Pancreas (tissue), 10 donors: ENCODE measurements around the gene ITSN2. TPM values are rescaled to one million over a fixed set of nuclear protein-coding genes. Genes with fewer than 3 reads are reported as not detected.

Experiments
- ATAC-seq, 4 donors: fragments of 200-7000 bp; cut with Tn5 transposase; one replicate each; pipeline versions ENCODE4 v1.8.0 to v1.9.1; 2020; ENCODE audit warnings: mild to moderate bottlenecking in 4 of 4, moderate library complexity in 4 of 4
- DNase-seq, 6 donors: peaks; one replicate each; pipeline ENCODE4 v3.0.0-alpha.2; 2020
- FAIRE-seq: peaks from 2 replicates; lab custom pipeline; 2012; peaks lifted over from hg19 to GRCh38; lab: Jason Lieb, UNC
- H3K27ac ChIP-seq, 4 donors: fragments of 200-600 bp; sonication (generic); 1 replicate in 3 of 4; 2 replicates in 1 of 4; pipeline versions ENCODE4 v1.5.0 to v1.8.0; 2020
- H3K27me3 ChIP-seq, 4 donors: fragments of 200-600 bp; one replicate each; pipeline ENCODE4 v1.8.0; 2021
- H3K36me3 ChIP-seq, 3 donors: fragments of 200-600 bp; sonication (generic) in 1 of 3; one replicate each; pipeline versions ENCODE4 v1.5.0 to v1.8.0; 2020 to 2021
- H3K4me1 ChIP-seq, 3 donors: fragments of 200-600 bp; one replicate each; pipeline ENCODE4 v1.8.0; 2021
- H3K4me3 ChIP-seq, 4 donors: fragments of 200-600 bp; sonication (generic) in 2 of 4; one replicate each; pipeline versions ENCODE4 v1.5.0 to v1.8.0; 2020 to 2021
- H3K9me3 ChIP-seq, 4 donors: fragments of 200-600 bp; one replicate each; pipeline ENCODE4 v1.8.0; 2021
- CTCF ChIP-seq, 4 donors: fragments of 200-600 bp; sonication (generic) in 3 of 4; IDR thresholded peaks; one replicate each; pipeline versions ENCODE4 v1.5.0 to v1.8.0; 2021; ENCODE audit warnings: antibody characterized with exemption in 4 of 4
- WGBS, 2 donors: extraction: QIAGEN DNeasy Blood & Tissue Kit; methylation state at CpG; one replicate each; pipeline ENCODE4 v1.1.7; 2013; 5-methylcytosine and 5-hydroxymethylcytosine counted together
- intact Hi-C, 3 donors: fragments of 100-400 bp; cut with DNase I; formaldehyde crosslinking; loops; one replicate each; pipeline versions ENCODE4 v1.11.1 to v1.14.2; 2022
- polyA plus RNA-seq, 2 donors: library from polyadenylated mRNA; stranded (reverse); fragments of 200-250 nt; gene quantifications; one replicate each; pipeline ENCODE4 v1.2.3, GENCODE V29; 2013
- total RNA-seq, 6 donors: library from RNA; stranded (reverse); fragmentation: NEBNext Ultra II Directional in 4 of 6; extraction: Animal tissue kit (Norgen Biotek cat#: 25700) in 4 of 6; gene quantifications; one replicate each; pipeline versions ENCODE4 v1.2.1 to v1.2.4, GENCODE V29; 2021 to 2023
- donor health status: healthy with polysubstance abuse.
- donor health status: DM: no; HTN: no; CAD: no; lungs with moderate emphysema.
- donor health status: DM: no; HTN: no; CAD: no.
- donor health status: control.
- donor health status: control.
- donor health status: Bipolar disorder and iron deficiency.
- donor health status: DM: yes; HTN: yes; CAD: no.
- donor health status: DM: no; HTN: no; CAD: no.
- donor health status: DM: no; HTN: no; CAD: no.
- donor health status: DM: yes; HTN: yes; CAD: no.

Gene ITSN2
- total and polyA plus RNA-seq, 8 donors = 23.8 to 42.0 (median 31.4) TPM

GRCh38 chr2:24403168-24403831, 43.0 kb upstream of the ITSN2 start:
- H3K4me1 ChIP-seq = no peaks in the 10 kb centered on the region
- no peak overlapping the region for H3K27ac ChIP-seq
- WGBS, 2 donors = 71 to 77% methylated on average over 12 to 13 of the region's 22 CpGs
- H3K4me3 ChIP-seq = no peak overlapping the region
- DNase-seq = no peak
- TF ChIP-seq CTCF (IDR thresholded peaks at IDR 0.05) = no peak
- FAIRE-seq = no peak
- intact Hi-C loops = no loop called here
- no peaks in the 10 kb centered on the region for H3K27me3 ChIP-seq
- no peak for ATAC-seq
- no peaks in the 10 kb centered on the region for H3K36me3 ChIP-seq
- H3K9me3 ChIP-seq = no peaks in the 10 kb centered on the region

- Histone ChIP-seq H3K4me3 (peak overlapping the region in 2 of 4 donors; percentile 8 to 23), H3K27me3 (no peaks in the 10 kb centered on the region), H3K36me3 (no peaks in the 10 kb centered on the region), H3K27ac (no peak overlapping the region), H3K9me3 (no peaks in the 10 kb centered on the region), H3K4me1 (no peaks in the 10 kb centered on the region)
- DNase-seq (peak in 3 of 6 donors; percentile 26 to 60 (median 54)), FAIRE-seq (no peak), ATAC-seq (peak in 3 of 4 donors; percentile 15 to 38 (median 24))
- 19 to 25% methylated on average over 35 to 38 of the region's 38 CpGs for WGBS, 2 donors
- TF ChIP-seq CTCF (IDR thresholded peaks at IDR 0.05) = no peak
- intact Hi-C loops = no loop called here
These were observed 42.1 kb upstream of the ITSN2 start for GRCh38 chr2:24402242-24403097.

- ATAC-seq = peak in 1 of 4 donors; percentile 26
- H3K36me3 ChIP-seq = no peaks in the 10 kb centered on the region
- H3K4me3 ChIP-seq = no peak overlapping the region
- no peak for TF ChIP-seq CTCF (IDR thresholded peaks at IDR 0.05)
- no peaks in the 10 kb centered on the region for H3K27me3 ChIP-seq
- no peaks in the 10 kb centered on the region for H3K9me3 ChIP-seq
- 75 to 78% methylated on average over 18 of the region's 18 CpGs for WGBS, 2 donors
- DNase-seq = no peak
- no peak for FAIRE-seq
- H3K27ac ChIP-seq = no peak overlapping the region
- H3K4me1 ChIP-seq = no peaks in the 10 kb centered on the region
- intact Hi-C loops = no loop called here
These were observed 40.0 kb upstream of the ITSN2 start for GRCh38 chr2:24400207-24400907.

GRCh38 chr2:24399434-24400206, 39.3 kb upstream of the ITSN2 start:
- FAIRE-seq (no peak), DNase-seq (no peak), ATAC-seq (peak in 1 of 4 donors; percentile 13)
- intact Hi-C loops = no loop called here
- TF ChIP-seq CTCF (IDR thresholded peaks at IDR 0.05) = no peak
- Histone ChIP-seq H3K4me1 (no peaks in the 10 kb centered on the region), H3K4me3 (no peak overlapping the region), H3K27me3 (no peaks in the 10 kb centered on the region), H3K9me3 (no peaks in the 10 kb centered on the region), H3K27ac (no peak overlapping the region), H3K36me3 (no peaks in the 10 kb centered on the region)
- 65 to 71% methylated on average over 10 of the region's 10 CpGs for WGBS, 2 donors
